GM08714 (cell line): ENCODE results near the gene PTPN14.

ENCODE experiments used
- H3K4me3 ChIP-seq: fragments of 200-500 bp; sonication (Bioruptor generic); 2 replicates; pipeline ENCODE4 v1.5.1; 2014; ENCODE audit warnings: mild to moderate bottlenecking, low read length, inconsistent platforms
- ZNF274 ChIP-seq: IDR thresholded peaks from 2 replicates; pipeline ENCODE4 v1.6.1; 2012; ENCODE audit warnings: mild to moderate bottlenecking, low read depth, low read length

The PTPN14 gene

GRCh38 chr1:214422137-214422671 is 129.2 kb downstream of the PTPN14 start:
- TF ChIP-seq ZNF274, result no peak
- H3K4me3 ChIP-seq, result no peak overlapping the region

- TF ChIP-seq ZNF274, result no peak
- no peak overlapping the region for H3K4me3 ChIP-seq
Measured at GRCh38 chr1:214420833-214421232, 130.6 kb downstream of the PTPN14 start.

- no peak overlapping the region for H3K4me3 ChIP-seq
- no peak for TF ChIP-seq ZNF274
Measured at GRCh38 chr1:214420341-214420740, 131.1 kb downstream of the PTPN14 start.

GRCh38 chr1:214419650-214420049 is 131.8 kb downstream of the PTPN14 start:
- no peak for TF ChIP-seq ZNF274

GRCh38 chr1:214418391-214418790 is 133.0 kb downstream of the PTPN14 start:
- no peak for TF ChIP-seq ZNF274
- no peak overlapping the region for H3K4me3 ChIP-seq

More at GRCh38 chr1:214419650-214420049, 131.8 kb downstream of the PTPN14 start:
- H3K4me3 ChIP-seq, result no peak overlapping the region

- TF ChIP-seq ZNF274, result no peak
Measured at GRCh38 chr1:214417545-214418210, 133.7 kb downstream of the PTPN14 start.

GRCh38 chr1:214416858-214417257 is 134.5 kb downstream of the PTPN14 start:
- no peak for TF ChIP-seq ZNF274

More at GRCh38 chr1:214417545-214418210, 133.7 kb downstream of the PTPN14 start:
- H3K4me3 ChIP-seq, result no peak overlapping the region

GRCh38 chr1:214416417-214416816 is 135.0 kb downstream of the PTPN14 start:
- no peak for TF ChIP-seq ZNF274
- H3K4me3 ChIP-seq, result no peak overlapping the region

More at GRCh38 chr1:214416858-214417257, 134.5 kb downstream of the PTPN14 start:
- H3K4me3 ChIP-seq, result no peak overlapping the region

- TF ChIP-seq ZNF274, result no peak
- H3K4me3 ChIP-seq, result no peak overlapping the region
Measured at GRCh38 chr1:214415131-214415530, 136.3 kb downstream of the PTPN14 start.

- H3K4me3 ChIP-seq, result no peak overlapping the region
- no peak for TF ChIP-seq ZNF274
Measured at GRCh38 chr1:214414691-214415090, 136.7 kb downstream of the PTPN14 start.

- no peak overlapping the region for H3K4me3 ChIP-seq
- TF ChIP-seq ZNF274, result no peak
Measured at GRCh38 chr1:214413315-214413714, 138.1 kb downstream of the PTPN14 start.

- no peak for TF ChIP-seq ZNF274
- H3K4me3 ChIP-seq, result no peak overlapping the region
Measured at GRCh38 chr1:214404571-214405213, 146.7 kb downstream of the PTPN14 start.

GRCh38 chr1:214404154-214404553 is 147.2 kb downstream of the PTPN14 start:
- no peak overlapping the region for H3K4me3 ChIP-seq
- no peak for TF ChIP-seq ZNF274

GRCh38 chr1:214403431-214403830 is 148.0 kb downstream of the PTPN14 start:
- no peak for TF ChIP-seq ZNF274
- H3K4me3 ChIP-seq, result no peak overlapping the region

- no peak for TF ChIP-seq ZNF274
- no peak overlapping the region for H3K4me3 ChIP-seq
Measured at GRCh38 chr1:214402613-214403083, 148.8 kb downstream of the PTPN14 start.
